Measurements from ENCODE around the gene PRKCE.

PRKCE gene

GRCh38 chr2:45649858-45650811 lies 1.3 kb upstream of the PRKCE start:
- Histone ChIP-seq H3K36me3 (ENCODE audit: insufficient read depth, low read length) (no peaks in the 10 kb centered on the region), H3K27ac (ENCODE audit: low read depth, low read length) (no peak overlapping the region), H3K9me3 (ENCODE audit: insufficient read depth, low read depth, low read length) (no peaks in the 10 kb centered on the region), H3K27me3 (ENCODE audit: insufficient read depth, low read length) (peaks cover 90% of the 10 kb centered on the region), H3K9ac (ENCODE audit: low read depth, low read length) (peak overlapping the region; percentile 51; the same call in 1 of the 2 replicates), H3K4me3 (ENCODE audit: low read length) (peak overlapping the region; percentile 76), H3K4me1 (ENCODE audit: insufficient read depth, low read length) (peaks cover 7% of the 10 kb centered on the region; the same call in 1 of the 2 replicates)
- WGBS = under 1% methylated on average over 66 of the region's 66 CpGs

- under 1% methylated on average over 79 of the region's 79 CpGs for WGBS
- Histone ChIP-seq H3K27ac (ENCODE audit: low read depth, low read length) (no peak overlapping the region; the same call in 1 of the 2 replicates), H3K4me3 (ENCODE audit: low read length) (peak overlapping the region; percentile 76), H3K27me3 (ENCODE audit: insufficient read depth, low read length) (peaks cover 89% of the 10 kb centered on the region), H3K9me3 (ENCODE audit: insufficient read depth, low read depth, low read length) (no peaks in the 10 kb centered on the region), H3K36me3 (ENCODE audit: insufficient read depth, low read length) (no peaks in the 10 kb centered on the region), H3K4me1 (ENCODE audit: insufficient read depth, low read length) (peaks cover 7% of the 10 kb centered on the region; the same call in 1 of the 2 replicates), H3K9ac (ENCODE audit: low read depth, low read length) (peak overlapping the region; percentile 25)
These were observed 542 bp upstream of the PRKCE start for GRCh38 chr2:45650851-45651414.

DNA sequence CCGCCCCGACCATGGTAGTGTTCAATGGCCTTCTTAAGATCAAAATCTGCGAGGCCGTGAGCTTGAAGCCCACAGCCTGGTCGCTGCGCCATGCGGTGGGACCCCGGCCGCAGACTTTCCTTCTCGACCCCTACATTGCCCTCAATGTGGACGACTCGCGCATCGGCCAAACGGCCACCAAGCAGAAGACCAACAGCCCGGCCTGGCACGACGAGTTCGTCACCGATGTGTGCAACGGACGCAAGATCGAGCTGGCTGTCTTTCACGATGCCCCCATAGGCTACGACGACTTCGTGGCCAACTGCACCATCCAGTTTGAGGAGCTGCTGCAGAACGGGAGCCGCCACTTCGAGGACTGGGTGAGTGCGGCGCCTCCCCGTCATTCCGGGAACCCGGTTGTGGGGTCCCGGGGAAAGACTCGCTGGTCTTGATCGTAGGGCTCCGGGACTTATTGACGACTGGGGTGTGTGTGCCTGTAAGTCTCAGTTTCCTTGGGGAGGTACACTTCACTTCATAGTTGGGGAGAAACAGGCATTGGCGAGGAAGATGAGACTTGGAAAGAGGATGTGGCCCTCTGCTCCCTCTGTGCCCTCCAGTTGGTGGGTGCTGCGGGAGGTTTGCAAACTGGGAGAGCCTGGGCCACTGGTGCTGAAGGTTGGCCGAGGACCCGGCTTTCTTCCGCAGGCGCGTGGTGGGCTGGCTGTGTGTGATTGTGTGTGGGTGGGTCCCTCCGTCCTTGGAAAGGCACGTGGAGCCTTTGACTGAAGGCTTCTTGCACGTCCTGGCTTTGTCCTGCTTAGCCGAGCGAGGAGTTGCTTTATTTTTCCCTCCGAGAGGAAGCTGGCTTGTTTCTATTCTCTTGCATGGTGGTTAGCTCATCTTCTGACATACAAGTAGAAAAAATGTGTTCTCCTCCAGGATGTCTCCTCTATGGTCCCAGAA lies 886 bp downstream of the PRKCE start:
- peak overlapping the region; percentile 45; the same call in 1 of the 2 replicates for H3K9ac ChIP-seq (ENCODE audit: low read depth, low read length)

DNA sequence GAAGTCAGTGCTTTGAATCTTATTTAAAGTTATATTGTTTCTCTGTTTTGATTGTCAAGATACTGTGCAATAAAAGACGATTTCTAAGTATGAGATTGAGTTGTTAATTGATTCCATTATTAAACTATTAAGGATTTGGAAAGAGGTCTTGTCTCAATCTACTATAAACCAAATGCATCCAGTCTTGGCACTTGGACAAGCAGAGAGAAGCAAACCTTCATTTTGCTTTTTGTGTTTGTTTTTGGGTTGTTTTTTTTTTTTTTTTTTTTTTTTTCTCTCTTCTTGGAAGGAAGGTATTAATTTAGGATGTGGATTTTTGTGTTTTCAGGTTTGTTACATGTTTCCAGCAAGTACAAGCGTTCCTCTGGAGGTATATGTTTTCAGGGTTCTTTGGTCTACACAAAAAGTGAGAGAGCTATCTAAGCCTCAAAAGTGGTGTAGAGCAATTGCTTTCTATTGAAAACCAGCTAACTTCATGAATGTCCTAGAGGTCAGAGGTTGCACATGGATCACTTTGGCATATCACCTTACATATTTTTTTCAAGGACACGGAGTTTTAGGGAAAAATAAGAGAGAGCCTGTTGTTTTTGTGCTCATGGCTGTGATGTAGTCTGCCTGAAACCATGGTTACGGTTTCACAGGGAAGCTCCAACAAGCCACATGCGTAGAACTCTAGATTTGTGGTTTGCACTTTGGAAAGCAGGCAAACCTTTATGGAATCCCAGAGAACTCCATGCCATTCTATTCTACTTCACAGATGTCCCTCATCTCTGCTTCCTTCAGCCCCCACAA lies 1.8 kb downstream of the PRKCE start:
- Histone ChIP-seq H3K4me3 (ENCODE audit: low read length) (peak overlapping the region; percentile 76; the same call in 1 of the 2 replicates), H3K27ac (ENCODE audit: low read depth, low read length) (no peak overlapping the region), H3K27me3 (ENCODE audit: insufficient read depth, low read length) (peaks cover 72% of the 10 kb centered on the region), H3K9me3 (ENCODE audit: insufficient read depth, low read depth, low read length) (no peaks in the 10 kb centered on the region), H3K36me3 (ENCODE audit: insufficient read depth, low read length) (no peaks in the 10 kb centered on the region), H3K9ac (ENCODE audit: low read depth, low read length) (no peak overlapping the region), H3K4me1 (ENCODE audit: insufficient read depth, low read length) (peaks cover 7% of the 10 kb centered on the region; the same call in 1 of the 2 replicates)
- 84% methylated on average over 4 of the region's 5 CpGs for WGBS

More for the DNA sequence above, 886 bp downstream of the PRKCE start:
- Histone ChIP-seq H3K4me3 (ENCODE audit: low read length) (peak overlapping the region; percentile 76), H3K9me3 (ENCODE audit: insufficient read depth, low read depth, low read length) (no peaks in the 10 kb centered on the region), H3K36me3 (ENCODE audit: insufficient read depth, low read length) (no peaks in the 10 kb centered on the region), H3K4me1 (ENCODE audit: insufficient read depth, low read length) (peaks cover 7% of the 10 kb centered on the region; the same call in 1 of the 2 replicates), H3K27me3 (ENCODE audit: insufficient read depth, low read length) (peaks cover 82% of the 10 kb centered on the region), H3K27ac (ENCODE audit: low read depth, low read length) (no peak overlapping the region)
- 7% methylated on average over 53 of the region's 53 CpGs for WGBS

DNA sequence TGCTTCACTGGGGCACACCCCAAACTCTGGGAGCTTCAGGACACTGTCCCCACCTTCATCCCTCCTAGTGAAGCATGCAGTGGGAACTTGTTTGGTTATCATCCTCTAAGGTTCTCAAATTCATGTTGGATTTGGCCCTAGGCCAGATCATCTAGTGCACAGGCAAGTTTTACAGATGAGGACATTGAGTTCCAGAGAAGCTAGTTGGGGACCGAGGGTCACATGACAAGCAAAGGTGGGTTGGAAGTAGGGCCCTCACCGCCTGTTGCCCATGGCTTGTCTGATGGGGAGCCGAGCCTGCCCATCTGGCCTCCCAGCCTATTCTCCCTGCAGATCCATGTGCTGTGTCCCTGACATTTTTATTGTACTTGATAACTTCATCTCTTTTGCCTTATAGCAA lies 2.8 kb downstream of the PRKCE start:
- Histone ChIP-seq H3K36me3 (ENCODE audit: insufficient read depth, low read length) (no peaks in the 10 kb centered on the region), H3K27me3 (ENCODE audit: insufficient read depth, low read length) (peaks cover 63% of the 10 kb centered on the region), H3K4me3 (ENCODE audit: low read length) (no peak overlapping the region), H3K4me1 (ENCODE audit: insufficient read depth, low read length) (peaks cover 7% of the 10 kb centered on the region; the same call in 1 of the 2 replicates), H3K27ac (ENCODE audit: low read depth, low read length) (no peak overlapping the region), H3K9ac (ENCODE audit: low read depth, low read length) (no peak overlapping the region), H3K9me3 (ENCODE audit: insufficient read depth, low read depth, low read length) (no peaks in the 10 kb centered on the region)
- WGBS = 92% methylated on average over 3 of the region's 3 CpGs

GRCh38 chr2:45661828-45662227 lies 10.4 kb downstream of the PRKCE start:
- 83% methylated on average over 2 of the region's 2 CpGs for WGBS
- no peak overlapping the region for H3K27ac ChIP-seq (ENCODE audit: low read depth, low read length)
- H3K4me1 ChIP-seq (ENCODE audit: insufficient read depth, low read length) = no peaks in the 10 kb centered on the region
- H3K9ac ChIP-seq (ENCODE audit: low read depth, low read length) = no peak overlapping the region
- H3K36me3 ChIP-seq (ENCODE audit: insufficient read depth, low read length) = no peaks in the 10 kb centered on the region
- no peak overlapping the region for H3K4me3 ChIP-seq (ENCODE audit: low read length)
- no peaks in the 10 kb centered on the region for H3K9me3 ChIP-seq (ENCODE audit: insufficient read depth, low read depth, low read length)
- H3K27me3 ChIP-seq (ENCODE audit: insufficient read depth, low read length) = 0 out of 2 replicates have a peak, but pooled peaks cover 2% of the 10 kb centered on the region

GRCh38 chr2:45664635-45665261 lies 13.3 kb downstream of the PRKCE start:
- Histone ChIP-seq H3K27me3 (ENCODE audit: insufficient read depth, low read length) (no peaks in the 10 kb centered on the region), H3K4me1 (ENCODE audit: insufficient read depth, low read length) (no peaks in the 10 kb centered on the region), H3K9me3 (ENCODE audit: insufficient read depth, low read depth, low read length) (no peaks in the 10 kb centered on the region), H3K36me3 (ENCODE audit: insufficient read depth, low read length) (no peaks in the 10 kb centered on the region), H3K9ac (ENCODE audit: low read depth, low read length) (no peak overlapping the region), H3K27ac (ENCODE audit: low read depth, low read length) (no peak overlapping the region), H3K4me3 (ENCODE audit: low read length) (no peak overlapping the region)
- WGBS = 65% methylated on average over 1 of the region's 2 CpGs

DNA sequence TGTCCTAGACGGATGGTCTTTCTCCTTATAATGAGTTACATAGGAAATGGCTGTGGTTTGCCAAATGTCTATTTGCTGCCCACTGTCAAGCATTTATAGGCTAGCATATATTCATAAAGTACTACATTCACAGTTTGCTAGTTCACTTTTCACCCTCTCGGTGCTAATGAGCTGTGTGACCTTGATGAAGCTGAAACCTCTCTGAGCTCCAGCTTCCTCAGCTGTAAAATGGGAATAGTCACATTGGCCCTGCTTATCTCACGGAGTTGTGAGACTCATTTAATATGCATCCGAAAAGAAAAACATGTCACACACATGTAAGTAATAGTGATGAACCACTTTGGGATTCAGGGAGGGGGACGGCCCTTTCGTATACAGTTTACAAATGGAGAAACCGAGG lies 17.0 kb downstream of the PRKCE start:
- no peaks in the 10 kb centered on the region for H3K36me3 ChIP-seq (ENCODE audit: insufficient read depth, low read length)
- H3K4me3 ChIP-seq (ENCODE audit: low read length) = no peak overlapping the region
- WGBS = 95% methylated on average over 7 of the region's 7 CpGs
- H3K4me1 ChIP-seq (ENCODE audit: insufficient read depth, low read length) = no peaks in the 10 kb centered on the region
- no peaks in the 10 kb centered on the region for H3K9me3 ChIP-seq (ENCODE audit: insufficient read depth, low read depth, low read length)
- H3K27ac ChIP-seq (ENCODE audit: low read depth, low read length) = no peak overlapping the region
- H3K9ac ChIP-seq (ENCODE audit: low read depth, low read length) = no peak overlapping the region
- H3K27me3 ChIP-seq (ENCODE audit: insufficient read depth, low read length) = no peaks in the 10 kb centered on the region

DNA sequence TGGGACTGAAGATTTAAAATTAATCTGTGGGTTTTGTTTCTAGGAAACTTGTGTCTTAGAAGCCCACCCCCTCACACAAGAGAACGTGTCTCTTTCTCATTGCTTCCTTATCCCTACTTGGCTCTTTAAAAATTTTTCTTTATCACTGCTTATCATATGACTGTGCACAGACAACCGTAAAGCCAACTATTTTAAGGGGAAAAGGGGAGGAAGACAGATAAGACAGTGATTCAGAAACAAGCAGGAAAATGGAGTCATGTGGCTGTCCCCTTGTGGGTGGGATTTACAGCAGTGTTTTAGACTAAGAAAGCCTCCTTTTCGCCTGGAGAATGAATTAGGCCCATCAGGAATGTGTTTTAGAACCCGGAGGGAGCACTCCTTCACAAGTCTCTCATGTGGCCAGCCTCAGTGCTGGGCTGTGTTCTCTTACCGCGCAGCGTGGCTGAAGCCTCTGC lies 17.6 kb downstream of the PRKCE start:
- 93% methylated on average over 7 of the region's 7 CpGs for WGBS
- no peak overlapping the region for H3K27ac ChIP-seq (ENCODE audit: low read depth, low read length)
- H3K36me3 ChIP-seq (ENCODE audit: insufficient read depth, low read length) = no peaks in the 10 kb centered on the region

DNA sequence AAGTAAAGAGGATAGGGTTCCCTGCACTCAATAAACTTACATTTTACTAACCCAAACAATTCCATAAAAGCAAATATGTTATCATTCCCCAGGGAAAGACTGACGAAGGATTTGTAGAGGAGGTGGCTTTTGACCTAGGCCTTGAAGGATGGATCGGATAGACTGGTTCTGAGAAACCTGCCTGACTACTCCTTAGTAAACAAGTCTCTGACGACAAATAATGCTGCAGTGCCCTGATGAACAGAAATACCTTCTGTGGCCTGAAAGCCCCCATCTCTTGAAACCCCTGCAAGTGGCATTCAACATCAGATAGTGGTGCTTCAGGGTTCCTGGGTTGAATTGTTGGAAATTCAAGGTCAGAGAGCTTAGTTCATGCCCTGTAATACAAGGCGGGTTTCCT lies 19.2 kb downstream of the PRKCE start:
- H3K4me1 ChIP-seq (ENCODE audit: insufficient read depth, low read length) = no peaks in the 10 kb centered on the region
- no peak overlapping the region for H3K27ac ChIP-seq (ENCODE audit: low read depth, low read length)
- H3K4me3 ChIP-seq (ENCODE audit: low read length) = no peak overlapping the region
- H3K9ac ChIP-seq (ENCODE audit: low read depth, low read length) = no peak overlapping the region
- WGBS = 92% methylated on average over 4 of the region's 4 CpGs
- H3K9me3 ChIP-seq (ENCODE audit: insufficient read depth, low read depth, low read length) = no peaks in the 10 kb centered on the region
- no peaks in the 10 kb centered on the region for H3K36me3 ChIP-seq (ENCODE audit: insufficient read depth, low read length)
- H3K27me3 ChIP-seq (ENCODE audit: insufficient read depth, low read length) = no peaks in the 10 kb centered on the region

More for the DNA sequence above, 17.6 kb downstream of the PRKCE start:
- Histone ChIP-seq H3K9ac (ENCODE audit: low read depth, low read length) (no peak overlapping the region), H3K4me3 (ENCODE audit: low read length) (no peak overlapping the region), H3K9me3 (ENCODE audit: insufficient read depth, low read depth, low read length) (no peaks in the 10 kb centered on the region), H3K27me3 (ENCODE audit: insufficient read depth, low read length) (no peaks in the 10 kb centered on the region), H3K4me1 (ENCODE audit: insufficient read depth, low read length) (no peaks in the 10 kb centered on the region)

Data from HUES64 (cell line).